Neural cell (in vitro differentiated cells): Measurements from ENCODE around the gene OTOR. TPM values are rescaled to one million over a fixed set of nuclear protein-coding genes. Genes with fewer than 3 reads are reported as not detected.

ENCODE experiments used
- H2AFZ ChIP-seq: fragments of 200-600, 300-800 bp; sonication (generic), shearing (Covaris generic); 2 replicates; pipeline ENCODE4 v1.6.0; 2014; ENCODE audit warnings: low read depth, mild to moderate bottlenecking, antibody characterized with exemption, low read length, moderate library complexity
- H3F3A ChIP-seq: fragments of 200-600 bp; shearing (Covaris generic); 2 replicates; pipeline ENCODE4 v1.6.1; 2016; ENCODE audit warnings: mild to moderate bottlenecking, moderate library complexity, mixed read lengths, antibody characterized with exemption, low read length; ENCODE audit not compliant: insufficient read depth, poor library complexity, severe bottlenecking
- H3K27ac ChIP-seq: fragments of 200-600, 300-800 bp; sonication (generic), shearing (Covaris generic); 2 replicates; pipeline ENCODE4 v1.5.1; 2014; ENCODE audit warnings: mild to moderate bottlenecking, low read length, moderate library complexity
- H3K27me3 ChIP-seq: fragments of 300-800, 200-600 bp; sonication (generic), shearing (Covaris generic); 2 replicates; pipeline ENCODE4 v1.6.0; 2014; ENCODE audit warnings: mild to moderate bottlenecking, low read depth, low read length, moderate library complexity; ENCODE audit not compliant: insufficient read depth
- H3K36me3 ChIP-seq: fragments of 300-800, 200-600 bp; sonication (generic), shearing (Covaris generic); 2 replicates; pipeline ENCODE4 v1.5.1; 2014; ENCODE audit warnings: mild to moderate bottlenecking, antibody characterized with exemption, low read length, moderate library complexity; ENCODE audit not compliant: insufficient read depth
- H3K4me2 ChIP-seq: fragments of 300-800, 200-600 bp; sonication (generic), shearing (Covaris generic); 2 replicates; pipeline ENCODE4 v1.6.0; 2014; ENCODE audit warnings: mild to moderate bottlenecking, low read length
- H3K4me3 ChIP-seq: fragments of 300-800, 200-600 bp; sonication (generic), shearing (Covaris generic); 2 replicates; pipeline ENCODE4 v1.5.1; 2014; ENCODE audit warnings: mild to moderate bottlenecking, low read length, moderate library complexity
- H3K79me2 ChIP-seq: fragments of 200-600 bp; shearing (Covaris generic); replicated peaks from 2 replicates; pipeline ENCODE4 v1.6.0; 2014; ENCODE audit warnings: mild to moderate bottlenecking, low read length, moderate library complexity; ENCODE audit not compliant: insufficient read depth
- H3K9ac ChIP-seq: fragments of 300-800, 200-600 bp; sonication (generic), shearing (Covaris generic); 2 replicates; pipeline ENCODE4 v1.6.1; 2016; ENCODE audit warnings: mild to moderate bottlenecking, low read length, mixed read lengths
- H3K9me2 ChIP-seq: fragments of 200-600 bp; shearing (Covaris generic); 2 replicates; pipeline ENCODE4 v1.6.1; 2016; ENCODE audit warnings: mild to moderate bottlenecking, low read length, mixed read lengths; ENCODE audit not compliant: insufficient read depth
- H3K9me3 ChIP-seq: fragments of 200-600, 300-800 bp; sonication (generic), shearing (Covaris generic); 2 replicates; pipeline ENCODE4 v1.6.1; 2016; ENCODE audit warnings: mild to moderate bottlenecking, mixed run types, low read length, moderate library complexity, mixed read lengths
- H4K20me1 ChIP-seq: fragments of 200-600 bp; shearing (Covaris generic); 2 replicates; pipeline ENCODE4 v1.6.1; 2016; ENCODE audit warnings: mild to moderate bottlenecking, mixed run types; ENCODE audit not compliant: insufficient read depth
- EP300 ChIP-seq: fragments of 450-650 bp; conservative IDR thresholded peaks from 2 replicates; pipeline ENCODE4 v1.6.1; 2014; ENCODE audit warnings: antibody characterized with exemption, mild to moderate bottlenecking, moderate library complexity; ENCODE audit not compliant: poor library complexity, severe bottlenecking
- EZH2 ChIP-seq: fragments of 200-600, 300-800 bp; shearing (Covaris generic), sonication (generic); IDR thresholded peaks from 2 replicates; pipeline ENCODE4 v1.6.1; 2014; ENCODE audit warnings: antibody characterized with exemption, low read length, borderline replicate concordance, mild to moderate bottlenecking; ENCODE audit not compliant: insufficient read depth, poor library complexity, severe bottlenecking
- MXI1 ChIP-seq: fragments of 450-650 bp; conservative IDR thresholded peaks from 2 replicates; pipeline ENCODE4 v1.6.1; 2014; ENCODE audit warnings: antibody characterized with exemption, mild to moderate bottlenecking; ENCODE audit not compliant: poor library complexity, severe bottlenecking
- POLR2AphosphoS5 ChIP-seq: IDR thresholded peaks from 2 replicates; pipeline ENCODE4 v1.6.1; 2012
- RAD21 ChIP-seq: fragments of 450-650 bp; conservative IDR thresholded peaks from 2 replicates; pipeline ENCODE4 v1.6.1; 2014; ENCODE audit warnings: antibody characterized with exemption, mild to moderate bottlenecking, moderate library complexity
- SMC3 ChIP-seq: fragments of 450-650 bp; conservative IDR thresholded peaks from 2 replicates; pipeline ENCODE4 v1.6.1; 2014; ENCODE audit warnings: antibody characterized with exemption, mild to moderate bottlenecking, moderate library complexity; ENCODE audit not compliant: poor library complexity
- TAF1 ChIP-seq: IDR thresholded peaks from 2 replicates; pipeline ENCODE4 v1.6.1; 2012; ENCODE audit warnings: low read depth
- polyA plus RNA-seq: library from polyadenylated mRNA; depleted of rRNA; stranded (reverse); fragments of >200 nt; gene quantifications from 2 replicates; pipeline ENCODE4 v1.2.3, GENCODE V29; 2014
- TF ChIP-seq, protein P1 (sequence below): IDR thresholded peaks from 2 replicates; pipeline ENCODE4 v1.6.1; 2012; ENCODE audit warnings: borderline replicate concordance
- TF ChIP-seq, protein P2 (sequence below): fragments of 450-650 bp; IDR thresholded peaks from 2 replicates; pipeline ENCODE4 v1.5.1; 2014; ENCODE audit warnings: antibody characterized with exemption, mild to moderate bottlenecking, moderate library complexity; ENCODE audit not compliant: poor library complexity, severe bottlenecking

Gene OTOR
- polyA plus RNA-seq, 1 donor from 2014 or later = not detected

DNA sequence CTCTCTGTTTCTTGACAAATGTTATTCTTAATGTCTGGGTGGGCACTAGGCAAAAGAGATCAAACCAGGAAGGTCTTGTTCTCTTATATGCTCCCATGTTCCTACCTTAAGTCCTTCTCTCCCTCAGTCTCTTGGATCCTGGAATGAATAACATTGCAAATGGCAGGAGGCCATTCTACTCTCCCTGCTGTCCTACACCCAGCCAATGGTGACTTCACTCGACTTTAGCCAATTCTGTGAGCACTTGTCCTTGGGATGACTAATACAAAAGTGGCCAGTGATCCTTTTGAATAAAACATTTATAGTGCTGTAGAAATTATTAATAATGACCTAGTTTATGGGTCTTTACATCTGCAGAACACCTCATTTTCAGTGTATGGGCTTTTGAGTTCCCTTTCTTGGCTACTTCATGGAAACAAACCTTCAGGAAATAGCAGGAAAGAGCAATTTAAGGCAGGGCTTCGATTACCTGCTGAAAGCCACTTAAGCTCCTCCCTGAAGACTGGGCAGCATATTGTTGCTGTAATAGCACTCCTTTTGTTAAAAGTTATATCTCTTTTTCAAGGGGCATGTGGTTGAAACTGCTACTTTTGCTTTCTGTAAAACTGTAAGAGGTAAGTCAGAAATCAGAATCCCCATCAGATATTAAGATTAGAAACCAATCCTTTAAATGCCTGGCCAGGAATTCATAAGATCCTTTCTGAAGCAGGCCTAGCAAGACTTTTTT, 10.5 kb downstream of the OTOR start:
- H2AFZ ChIP-seq = no peak overlapping the region
- H3K79me2 ChIP-seq = no peaks in the 10 kb centered on the region
- H3K4me3 ChIP-seq = no peak overlapping the region
- no peaks in the 10 kb centered on the region for H3K9me3 ChIP-seq
- no peak overlapping the region for H3K27ac ChIP-seq
- H4K20me1 ChIP-seq = no peaks in the 10 kb centered on the region
- H3F3A ChIP-seq = no peaks in the 10 kb centered on the region
- no peaks in the 10 kb centered on the region for H3K9me2 ChIP-seq
- no peaks in the 10 kb centered on the region for H3K36me3 ChIP-seq
- H3K9ac ChIP-seq = no peak overlapping the region
- TF ChIP-seq EZH2 = no peak
- TF ChIP-seq EP300 = no peak
- no peak for TF ChIP-seq TAF1
- TF ChIP-seq, protein P1, sequence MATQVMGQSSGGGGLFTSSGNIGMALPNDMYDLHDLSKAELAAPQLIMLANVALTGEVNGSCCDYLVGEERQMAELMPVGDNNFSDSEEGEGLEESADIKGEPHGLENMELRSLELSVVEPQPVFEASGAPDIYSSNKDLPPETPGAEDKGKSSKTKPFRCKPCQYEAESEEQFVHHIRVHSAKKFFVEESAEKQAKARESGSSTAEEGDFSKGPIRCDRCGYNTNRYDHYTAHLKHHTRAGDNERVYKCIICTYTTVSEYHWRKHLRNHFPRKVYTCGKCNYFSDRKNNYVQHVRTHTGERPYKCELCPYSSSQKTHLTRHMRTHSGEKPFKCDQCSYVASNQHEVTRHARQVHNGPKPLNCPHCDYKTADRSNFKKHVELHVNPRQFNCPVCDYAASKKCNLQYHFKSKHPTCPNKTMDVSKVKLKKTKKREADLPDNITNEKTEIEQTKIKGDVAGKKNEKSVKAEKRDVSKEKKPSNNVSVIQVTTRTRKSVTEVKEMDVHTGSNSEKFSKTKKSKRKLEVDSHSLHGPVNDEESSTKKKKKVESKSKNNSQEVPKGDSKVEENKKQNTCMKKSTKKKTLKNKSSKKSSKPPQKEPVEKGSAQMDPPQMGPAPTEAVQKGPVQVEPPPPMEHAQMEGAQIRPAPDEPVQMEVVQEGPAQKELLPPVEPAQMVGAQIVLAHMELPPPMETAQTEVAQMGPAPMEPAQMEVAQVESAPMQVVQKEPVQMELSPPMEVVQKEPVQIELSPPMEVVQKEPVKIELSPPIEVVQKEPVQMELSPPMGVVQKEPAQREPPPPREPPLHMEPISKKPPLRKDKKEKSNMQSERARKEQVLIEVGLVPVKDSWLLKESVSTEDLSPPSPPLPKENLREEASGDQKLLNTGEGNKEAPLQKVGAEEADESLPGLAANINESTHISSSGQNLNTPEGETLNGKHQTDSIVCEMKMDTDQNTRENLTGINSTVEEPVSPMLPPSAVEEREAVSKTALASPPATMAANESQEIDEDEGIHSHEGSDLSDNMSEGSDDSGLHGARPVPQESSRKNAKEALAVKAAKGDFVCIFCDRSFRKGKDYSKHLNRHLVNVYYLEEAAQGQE = no peak
- TF ChIP-seq MXI1 = no peak
- TF ChIP-seq, protein P2, sequence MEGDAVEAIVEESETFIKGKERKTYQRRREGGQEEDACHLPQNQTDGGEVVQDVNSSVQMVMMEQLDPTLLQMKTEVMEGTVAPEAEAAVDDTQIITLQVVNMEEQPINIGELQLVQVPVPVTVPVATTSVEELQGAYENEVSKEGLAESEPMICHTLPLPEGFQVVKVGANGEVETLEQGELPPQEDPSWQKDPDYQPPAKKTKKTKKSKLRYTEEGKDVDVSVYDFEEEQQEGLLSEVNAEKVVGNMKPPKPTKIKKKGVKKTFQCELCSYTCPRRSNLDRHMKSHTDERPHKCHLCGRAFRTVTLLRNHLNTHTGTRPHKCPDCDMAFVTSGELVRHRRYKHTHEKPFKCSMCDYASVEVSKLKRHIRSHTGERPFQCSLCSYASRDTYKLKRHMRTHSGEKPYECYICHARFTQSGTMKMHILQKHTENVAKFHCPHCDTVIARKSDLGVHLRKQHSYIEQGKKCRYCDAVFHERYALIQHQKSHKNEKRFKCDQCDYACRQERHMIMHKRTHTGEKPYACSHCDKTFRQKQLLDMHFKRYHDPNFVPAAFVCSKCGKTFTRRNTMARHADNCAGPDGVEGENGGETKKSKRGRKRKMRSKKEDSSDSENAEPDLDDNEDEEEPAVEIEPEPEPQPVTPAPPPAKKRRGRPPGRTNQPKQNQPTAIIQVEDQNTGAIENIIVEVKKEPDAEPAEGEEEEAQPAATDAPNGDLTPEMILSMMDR = no peak
- no peak for TF ChIP-seq RAD21
- TF ChIP-seq SMC3 = no peak
- TF ChIP-seq POLR2AphosphoS5 = no peak
- no peaks in the 10 kb centered on the region for H3K27me3 ChIP-seq
- no peak overlapping the region for H3K4me2 ChIP-seq

DNA sequence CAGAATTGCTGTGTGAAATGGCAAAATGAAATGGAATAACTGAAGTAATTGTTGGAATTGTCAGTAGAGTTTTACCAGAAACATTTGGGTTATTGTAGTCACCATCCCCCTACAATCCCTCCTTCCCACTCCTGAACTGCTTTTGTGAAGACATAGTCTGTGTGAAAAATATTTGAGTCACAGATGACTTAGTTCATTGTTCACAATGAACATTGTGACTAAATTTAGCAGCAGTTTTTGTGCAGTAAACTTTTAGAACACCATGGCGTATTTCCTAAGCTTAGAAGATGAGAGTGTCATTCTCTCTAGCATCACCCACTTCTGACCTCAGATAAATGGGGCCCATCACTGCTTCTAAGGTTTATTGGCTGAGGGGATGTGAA, 11.0 kb downstream of the OTOR start:
- Histone ChIP-seq H3K4me3 (no peak overlapping the region), H3K79me2 (no peaks in the 10 kb centered on the region), H3K9me3 (no peaks in the 10 kb centered on the region), H2AFZ (no peak overlapping the region), H3K36me3 (no peaks in the 10 kb centered on the region), H3K27me3 (no peaks in the 10 kb centered on the region), H3K27ac (no peak overlapping the region), H3F3A (no peaks in the 10 kb centered on the region), H4K20me1 (no peaks in the 10 kb centered on the region), H3K9me2 (no peaks in the 10 kb centered on the region), H3K9ac (no peak overlapping the region), H3K4me2 (no peak overlapping the region)
- TF ChIP-seq TAF1 = no peak
